Mesodermal cell (in vitro differentiated cells): ENCODE data around the gene ANKMY1.
"Not testable (repeated sequence)": the region's sequence is repeated elsewhere in the genome, so short reads cannot be mapped to it uniquely, and the experiment has no call there.

Source experiments
- H3K27ac ChIP-seq: 2 replicates; pipeline ENCODE4 v1.7.0; 2013; ENCODE audit warnings: mild to moderate bottlenecking, low read depth, low read length, moderate library complexity; ENCODE audit not compliant: severe bottlenecking
- H3K36me3 ChIP-seq: 2 replicates; pipeline ENCODE4 v1.7.1; 2013; ENCODE audit warnings: mild to moderate bottlenecking, low read length, moderate library complexity; ENCODE audit not compliant: control insufficient read depth, insufficient read depth
- H3K4me1 ChIP-seq: one replicate; pipeline ENCODE4 v1.7.1; 2013; ENCODE audit warnings: mild to moderate bottlenecking, low read length; ENCODE audit not compliant: insufficient read depth, control insufficient read depth, poor library complexity, severe bottlenecking
- H3K4me3 ChIP-seq: 2 replicates; pipeline ENCODE4 v1.7.0; 2013; ENCODE audit warnings: low read length, control low read depth, mild to moderate bottlenecking; ENCODE audit not compliant: insufficient read depth, poor library complexity, severe bottlenecking; ENCODE audit errors: extremely low read depth
- H3K9me3 ChIP-seq: 2 replicates; pipeline ENCODE4 v1.7.1; 2013; ENCODE audit warnings: mild to moderate bottlenecking, low read length, moderate library complexity; ENCODE audit not compliant: control insufficient read depth
- WGBS, 2 experiments: methylation state at CpG; one replicate each; pipeline ENCODE4 v1.1.5; 2013; ENCODE audit warnings: missing lambda C conversion rate in 2 of 2; ENCODE audit not compliant: insufficient coverage in 2 of 2; 5-methylcytosine and 5-hydroxymethylcytosine counted together

ANKMY1 gene

GRCh38 chr2:240566203-240567136 lies 8.7 kb upstream of the ANKMY1 start:
- peaks cover 29% of the 10 kb centered on the region for H3K4me1 ChIP-seq
- no peaks in the 10 kb centered on the region for H3K9me3 ChIP-seq
- H3K4me3 ChIP-seq: peak overlapping the region; percentile 14
- peak overlapping the region; percentile 72 for H3K27ac ChIP-seq
- peaks cover 15% of the 10 kb centered on the region for H3K36me3 ChIP-seq
- 29% methylated on average over 33 to 35 of the region's 53 CpGs for WGBS, 2 experiments

- Histone ChIP-seq H3K27ac (peak overlapping the region; percentile 72), H3K4me3 (peak overlapping the region; percentile 3), H3K36me3 (peaks cover 15% of the 10 kb centered on the region), H3K9me3 (no peaks in the 10 kb centered on the region), H3K4me1 (peaks cover 29% of the 10 kb centered on the region)
- WGBS, 2 experiments: 77 to 91% methylated on average over 16 to 22 of the region's 26 CpGs
Measured at GRCh38 chr2:240565333-240566202, 7.8 kb upstream of the ANKMY1 start.

GRCh38 chr2:240564561-240565332 lies 7.0 kb upstream of the ANKMY1 start:
- WGBS, 2 experiments: 96 to 97% methylated on average over 5 to 6 of the region's 10 CpGs
- no peak overlapping the region for H3K4me3 ChIP-seq

GRCh38 chr2:240563951-240564560 lies 6.3 kb upstream of the ANKMY1 start:
- Histone ChIP-seq H3K4me3 (no peak overlapping the region), H3K9me3 (no peaks in the 10 kb centered on the region), H3K36me3 (peaks cover 15% of the 10 kb centered on the region), H3K27ac (no peak overlapping the region), H3K4me1 (peaks cover 24% of the 10 kb centered on the region)
- WGBS, 2 experiments: 97% methylated on average over 7 to 11 of the region's 12 CpGs

More at GRCh38 chr2:240564561-240565332, 7.0 kb upstream of the ANKMY1 start:
- Histone ChIP-seq H3K4me1 (peaks cover 29% of the 10 kb centered on the region), H3K9me3 (no peaks in the 10 kb centered on the region), H3K36me3 (peaks cover 15% of the 10 kb centered on the region), H3K27ac (no peak overlapping the region)

- WGBS, 2 experiments: 90 to 95% methylated on average over 13 to 16 of the region's 17 CpGs
- Histone ChIP-seq H3K36me3 (peaks cover 21% of the 10 kb centered on the region), H3K4me1 (peaks cover 25% of the 10 kb centered on the region)
- H3K4me3 ChIP-seq, H3K9me3 ChIP-seq, H3K27ac ChIP-seq: not testable (repeated sequence)
Measured at GRCh38 chr2:240563231-240563630, 5.4 kb upstream of the ANKMY1 start.

GRCh38 chr2:240561325-240561971 lies 3.7 kb upstream of the ANKMY1 start:
- H3K4me1 ChIP-seq: peaks cover 15% of the 10 kb centered on the region
- 46 to 52% methylated on average over 11 of the region's 14 CpGs for WGBS, 2 experiments

GRCh38 chr2:240560480-240561324 lies 2.9 kb upstream of the ANKMY1 start:
- 0% methylated on average over 90 to 101 of the region's 101 CpGs for WGBS, 2 experiments
- peaks cover 21% of the 10 kb centered on the region for H3K36me3 ChIP-seq
- peak overlapping the region; percentile 76 for H3K4me3 ChIP-seq
- H3K27ac ChIP-seq: peak overlapping the region; percentile 81
- H3K9me3 ChIP-seq: no peaks in the 10 kb centered on the region
- peaks cover 10% of the 10 kb centered on the region for H3K4me1 ChIP-seq

More at GRCh38 chr2:240561325-240561971, 3.7 kb upstream of the ANKMY1 start:
- H3K9me3 ChIP-seq: no peaks in the 10 kb centered on the region
- peak overlapping the region; percentile 76 for H3K4me3 ChIP-seq
- H3K27ac ChIP-seq: peak overlapping the region; percentile 69
- H3K36me3 ChIP-seq: peaks cover 21% of the 10 kb centered on the region

GRCh38 chr2:240560084-240560479 lies 2.3 kb upstream of the ANKMY1 start, which contains the start of gene DUSP28:
Gene DUSP28 (plus strand): TSS chr2:240560357. CDS start chr2:240560685, 328 bp downstream.
- H3K4me1 ChIP-seq: peaks cover 4% of the 10 kb centered on the region
- peaks cover 22% of the 10 kb centered on the region for H3K36me3 ChIP-seq
- H3K27ac ChIP-seq: peak within 1 kb of the TSS; percentile 81
- H3K9me3 ChIP-seq: no peaks in the 10 kb centered on the region
- peak within 1 kb of the TSS; percentile 76 for H3K4me3 ChIP-seq
- WGBS, 2 experiments: 1 to 3% methylated on average over 34 to 35 of the region's 39 CpGs

- peaks cover 4% of the 10 kb centered on the region for H3K4me1 ChIP-seq
- peaks cover 25% of the 10 kb centered on the region for H3K36me3 ChIP-seq
- no peak overlapping the region for H3K4me3 ChIP-seq
- no peaks in the 10 kb centered on the region for H3K9me3 ChIP-seq
- no peak overlapping the region for H3K27ac ChIP-seq
- WGBS, 2 experiments: 86% methylated on average over 1 of the region's 3 CpGs; no CpG with 5 or more reads in 1 of the 2 experiments
Measured at GRCh38 chr2:240559286-240559685, 1.5 kb upstream of the ANKMY1 start.
